Activated T-cell treated with anti-CD3 and anti-CD28 coated beads, Interleukin-2, amount 50 U/mL, for 72 hours (primary cell): ENCODE data around the gene PPP2R3C. TPM values are rescaled to one million over a fixed set of nuclear protein-coding genes. Genes with fewer than 3 reads are reported as not detected.
A peak's percentile ranks its signal among the peaks of the same experiment; 100 is the strongest.
"Not testable (repeated sequence)": the region's sequence is repeated elsewhere in the genome, so short reads cannot be mapped to it uniquely, and the experiment has no call there.

ENCODE experiments used
- ATAC-seq, 2 donors: fragments of 150-1000 bp; cut with Tn5 transposase; replicated peaks in 1 of 2; 2 replicates each; pipeline ENCODE4 v1.10.0; 2021; ENCODE audit warnings: moderate library complexity in 2 of 2, mild to moderate bottlenecking in 1 of 2
- DNase-seq, 2 donors: peaks; one replicate each; pipeline ENCODE4 v3.0.0; 2021 to 2022; ENCODE audit warnings: mixed read lengths in 1 of 2
- H3K27ac Mint-ChIP-seq: one replicate; pipeline ENCODE4 v1.8.0; 2022; ENCODE audit warnings: mild to moderate bottlenecking, moderate library complexity, mixed read lengths
- H3K27me3 Mint-ChIP-seq: one replicate; pipeline ENCODE4 v1.8.0; 2022; ENCODE audit warnings: low read depth, mixed read lengths
- H3K36me3 Mint-ChIP-seq, 2 donors: one replicate each; pipeline ENCODE4 v1.8.0; 2022; ENCODE audit warnings: mixed read lengths in 2 of 2, mild to moderate bottlenecking in 1 of 2; ENCODE audit not compliant: insufficient read depth in 2 of 2
- H3K4me1 Mint-ChIP-seq: one replicate; pipeline ENCODE4 v1.8.0; 2022; ENCODE audit warnings: low read depth, mixed read lengths
- H3K4me3 Mint-ChIP-seq, 2 donors: one replicate each; pipeline ENCODE4 v1.8.0; 2022; ENCODE audit warnings: mild to moderate bottlenecking in 2 of 2, mixed read lengths in 2 of 2, moderate library complexity in 2 of 2
- H3K9me3 Mint-ChIP-seq, 2 donors: one replicate each; pipeline ENCODE4 v1.8.0; 2022; ENCODE audit warnings: mixed read lengths in 2 of 2
- total RNA-seq, 2 donors: library from RNA; stranded (reverse); gene quantifications; one replicate each; pipeline ENCODE4 v1.2.3, GENCODE V29; 2022

Gene PPP2R3C
- total RNA-seq, 2 donors from 2014 or later = 66.5 to 83.7 TPM

DNA sequence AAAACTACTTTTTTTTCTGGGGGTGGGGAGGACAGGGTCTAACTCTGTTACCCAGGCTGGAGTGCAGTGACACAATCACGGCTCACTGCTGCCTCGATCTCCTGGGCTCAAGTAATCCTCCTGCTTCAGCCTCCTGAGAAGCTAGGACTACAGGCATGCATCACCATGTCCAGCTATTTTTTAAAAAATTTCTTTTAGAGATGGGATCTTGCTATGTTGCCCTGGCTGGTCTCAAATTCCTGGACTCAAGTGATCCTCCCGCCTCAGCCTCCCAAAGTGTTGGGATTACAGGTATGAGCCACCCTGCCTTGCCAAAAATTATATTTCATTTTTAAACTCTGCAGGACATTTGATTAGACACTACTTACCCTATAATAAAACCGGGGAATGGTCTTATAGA lies 5.5 kb downstream of the PPP2R3C start:
- H3K4me1 Mint-ChIP-seq = peaks cover 42% of the 10 kb centered on the region
- no peak overlapping the region for H3K4me3 Mint-ChIP-seq
- peaks cover 13 to 28% of the 10 kb centered on the region in 2 donors for H3K36me3 Mint-ChIP-seq
- no peaks in the 10 kb centered on the region for H3K9me3 Mint-ChIP-seq
- no peak for DNase-seq
- ATAC-seq = no peak
- H3K27ac Mint-ChIP-seq = no peak overlapping the region
- H3K27me3 Mint-ChIP-seq = no peaks in the 10 kb centered on the region

- peaks cover 11 to 30% of the 10 kb centered on the region in 2 donors for H3K36me3 Mint-ChIP-seq
- peak overlapping the region; percentile 65 for H3K27ac Mint-ChIP-seq
- ATAC-seq (no peak), DNase-seq (no peak)
- H3K27me3 Mint-ChIP-seq = no peaks in the 10 kb centered on the region
- H3K9me3 Mint-ChIP-seq = no peaks in the 10 kb centered on the region
- H3K4me1 Mint-ChIP-seq = peaks cover 23% of the 10 kb centered on the region
- no peak overlapping the region for H3K4me3 Mint-ChIP-seq
Observed at GRCh38 chr14:35114036-35114435, 7.8 kb downstream of the PPP2R3C start.

DNA sequence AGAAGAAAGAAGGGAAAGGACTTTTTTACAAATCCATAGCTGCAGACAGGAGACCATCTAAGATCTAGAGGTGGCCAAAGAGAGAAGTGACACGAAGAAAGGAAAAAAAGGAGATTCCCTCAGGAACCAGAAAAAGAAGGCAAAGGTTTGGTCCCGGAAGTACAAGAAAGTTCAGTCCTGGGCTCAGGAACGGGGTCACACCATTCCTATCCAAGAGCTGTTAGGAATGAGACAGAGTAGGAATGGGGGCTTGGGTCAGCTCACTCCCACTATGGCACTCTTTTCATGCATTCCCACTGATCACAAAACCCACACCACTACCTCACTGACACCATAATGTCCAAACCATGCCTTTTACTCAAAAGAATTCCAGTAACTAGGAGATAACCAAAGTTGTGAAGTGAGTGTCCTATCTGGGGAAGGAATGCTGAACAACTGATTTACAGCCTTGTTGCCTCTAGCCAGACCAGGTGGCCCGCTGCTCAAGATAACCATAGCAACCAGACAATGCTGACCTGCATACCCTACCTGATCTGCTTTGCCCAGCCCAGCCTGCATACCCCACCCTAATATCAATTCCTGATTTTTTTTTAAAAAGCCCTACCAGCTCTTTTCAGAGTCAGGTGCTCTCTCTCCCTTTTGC lies 8.4 kb downstream of the PPP2R3C start:
- no peak for DNase-seq
- H3K4me1 Mint-ChIP-seq = peaks cover 17% of the 10 kb centered on the region
- peaks cover 11 to 30% of the 10 kb centered on the region in 2 donors for H3K36me3 Mint-ChIP-seq
- ATAC-seq = no peak
- no peaks in the 10 kb centered on the region for H3K9me3 Mint-ChIP-seq
- no peaks in the 10 kb centered on the region for H3K27me3 Mint-ChIP-seq
- H3K27ac Mint-ChIP-seq = peak overlapping the region; percentile 65
- no peak overlapping the region for H3K4me3 Mint-ChIP-seq

DNA sequence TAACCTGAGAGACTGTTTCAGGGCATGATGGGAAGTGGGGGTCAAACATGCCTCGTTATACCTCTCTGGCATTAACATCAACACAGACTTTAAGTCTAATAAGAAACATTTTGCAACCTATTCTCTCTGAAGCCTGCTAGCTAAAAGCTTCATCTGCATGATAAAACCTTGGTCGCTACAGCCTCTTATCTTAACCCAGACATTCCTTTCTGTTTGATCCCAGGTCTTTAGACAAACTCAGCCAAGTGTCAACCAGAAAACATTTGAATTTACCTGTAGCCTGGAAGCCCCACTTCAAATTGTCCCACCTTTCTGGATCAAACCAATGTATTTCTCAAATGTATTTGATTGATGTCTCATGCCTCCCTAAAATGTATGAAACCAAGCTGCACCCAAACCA lies 9.1 kb downstream of the PPP2R3C start:
- Mint-ChIP-seq H3K4me3 (no peak overlapping the region), H3K27me3 (no peaks in the 10 kb centered on the region), H3K9me3 (no peaks in the 10 kb centered on the region), H3K4me1 (peaks cover 9% of the 10 kb centered on the region), H3K27ac (no peak overlapping the region), H3K36me3 (peaks cover 11 to 30% of the 10 kb centered on the region in 2 donors)
- ATAC-seq = no peak
- DNase-seq = no peak

GRCh38 chr14:35107866-35108265 lies 13.9 kb downstream of the PPP2R3C start:
- Mint-ChIP-seq H3K36me3 (peaks cover 2 to 29% of the 10 kb centered on the region in 2 donors), H3K4me1 (no peaks in the 10 kb centered on the region), H3K27ac (no peak overlapping the region), H3K4me3 (no peak overlapping the region), H3K27me3 (no peaks in the 10 kb centered on the region), H3K9me3 (no peaks in the 10 kb centered on the region)
- ATAC-seq (no peak), DNase-seq (no peak)

DNA sequence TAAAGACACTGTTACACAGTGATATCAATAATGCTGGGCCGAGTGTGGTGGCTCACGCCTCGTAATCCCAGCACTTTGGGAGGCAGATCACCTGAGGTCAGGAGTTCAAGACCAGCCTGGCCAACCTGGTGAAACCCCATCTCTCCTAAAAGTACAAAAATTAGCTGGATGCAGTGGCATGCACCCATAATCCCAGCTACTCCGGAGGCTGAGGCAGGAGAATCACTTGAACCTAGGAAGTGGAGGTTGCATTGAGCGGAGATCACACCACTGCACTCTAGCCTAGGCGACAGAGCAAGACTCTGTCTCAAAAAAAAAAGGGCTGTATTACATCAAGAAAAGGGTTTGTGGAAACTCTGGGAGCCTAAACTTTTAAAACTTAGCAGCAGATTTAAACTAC lies 27.1 kb downstream of the PPP2R3C start:
- peaks cover 0 to 25% of the 10 kb centered on the region in 2 donors for H3K36me3 Mint-ChIP-seq
- not testable (repeated sequence) for H3K4me3 Mint-ChIP-seq, H3K27me3 Mint-ChIP-seq, H3K9me3 Mint-ChIP-seq, DNase-seq, H3K4me1 Mint-ChIP-seq, ATAC-seq
- H3K27ac Mint-ChIP-seq = peak overlapping the region; percentile 38

DNA sequence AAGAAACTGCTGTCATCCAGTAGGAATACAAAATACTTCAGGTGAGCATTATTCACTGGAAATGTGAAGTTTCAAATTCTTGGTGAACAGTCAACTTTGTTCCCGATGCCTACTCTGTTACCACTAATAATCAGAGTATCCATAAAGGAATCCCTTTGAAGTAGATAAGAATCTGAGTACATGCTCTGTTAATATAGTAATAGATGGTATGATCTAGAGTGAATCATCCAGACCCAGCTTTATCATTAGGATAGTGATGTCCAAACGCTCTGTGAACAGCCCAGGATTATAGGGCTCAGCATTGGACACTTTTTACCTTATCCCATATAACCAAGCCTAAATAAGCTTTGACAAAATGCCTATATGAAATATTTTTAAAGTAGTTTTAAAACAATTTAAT lies 33.3 kb downstream of the PPP2R3C start:
- Mint-ChIP-seq H3K27me3 (no peaks in the 10 kb centered on the region), H3K36me3 (peaks cover 7 to 30% of the 10 kb centered on the region in 2 donors), H3K4me3 (no peak overlapping the region), H3K9me3 (no peaks in the 10 kb centered on the region), H3K27ac (peak overlapping the region; percentile 11), H3K4me1 (no peaks in the 10 kb centered on the region)
- DNase-seq = no peak
- ATAC-seq = no peak

GRCh38 chr14:35085441-35085840 lies 36.3 kb downstream of the PPP2R3C start:
- DNase-seq (no peak), ATAC-seq (no peak)
- H3K9me3 Mint-ChIP-seq = no peaks in the 10 kb centered on the region
- H3K27ac Mint-ChIP-seq = no peak overlapping the region
- H3K36me3 Mint-ChIP-seq = peaks cover 8 to 19% of the 10 kb centered on the region in 2 donors
- no peaks in the 10 kb centered on the region for H3K27me3 Mint-ChIP-seq
- no peaks in the 10 kb centered on the region for H3K4me1 Mint-ChIP-seq
- H3K4me3 Mint-ChIP-seq = no peak overlapping the region

DNA sequence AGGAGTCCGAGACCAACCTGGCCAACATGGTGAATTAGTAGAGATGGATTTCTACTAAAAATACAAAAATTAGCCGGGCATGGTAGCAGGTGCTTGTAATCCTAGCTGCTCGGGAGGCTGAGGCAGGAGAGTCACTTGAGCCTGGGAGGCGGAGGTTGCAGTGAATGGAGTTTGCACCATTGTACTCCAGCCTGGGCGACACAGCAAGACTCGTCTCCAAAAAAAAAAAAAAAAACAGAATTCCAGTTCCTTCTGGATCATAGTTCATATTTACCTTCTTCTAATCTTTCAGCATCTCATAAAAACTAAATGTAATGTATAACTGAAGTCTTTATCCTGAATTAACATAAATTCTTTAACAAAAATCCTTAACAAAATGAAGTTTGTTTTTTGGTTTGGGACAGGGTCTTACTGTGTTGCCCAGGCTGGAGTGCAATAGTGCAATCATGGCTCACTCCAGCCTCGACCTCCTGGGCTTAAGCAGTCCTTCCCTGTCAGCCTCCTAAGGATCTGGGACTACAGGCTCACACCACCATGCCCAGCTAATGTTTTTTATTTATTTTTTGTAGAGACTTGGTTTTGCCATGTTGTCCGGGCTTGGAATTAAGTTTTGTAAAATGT lies 38.1 kb downstream of the PPP2R3C start:
- ATAC-seq = no peak
- H3K27me3 Mint-ChIP-seq = no peaks in the 10 kb centered on the region
- no peaks in the 10 kb centered on the region for H3K9me3 Mint-ChIP-seq
- no peak overlapping the region for H3K27ac Mint-ChIP-seq
- no peaks in the 10 kb centered on the region for H3K4me1 Mint-ChIP-seq
- no peak for DNase-seq
- peaks cover 8 to 19% of the 10 kb centered on the region in 2 donors for H3K36me3 Mint-ChIP-seq
- no peak overlapping the region for H3K4me3 Mint-ChIP-seq

- ATAC-seq = no peak
- peaks cover 3 to 5% of the 10 kb centered on the region in 2 donors for H3K36me3 Mint-ChIP-seq
- H3K27ac Mint-ChIP-seq = no peak overlapping the region
- no peaks in the 10 kb centered on the region for H3K9me3 Mint-ChIP-seq
- no peak overlapping the region for H3K4me3 Mint-ChIP-seq
- DNase-seq = no peak
- no peaks in the 10 kb centered on the region for H3K27me3 Mint-ChIP-seq
- H3K4me1 Mint-ChIP-seq = no peaks in the 10 kb centered on the region
Observed at GRCh38 chr14:35079742-35080141, 42.0 kb downstream of the PPP2R3C start.

GRCh38 chr14:35078082-35078481 lies 43.7 kb downstream of the PPP2R3C start:
- Mint-ChIP-seq H3K4me1 (no peaks in the 10 kb centered on the region), H3K27ac (no peak overlapping the region), H3K4me3 (no peak overlapping the region), H3K9me3 (no peaks in the 10 kb centered on the region), H3K36me3 (peaks cover 3 to 5% of the 10 kb centered on the region in 2 donors), H3K27me3 (no peaks in the 10 kb centered on the region)
- no peak for DNase-seq
- ATAC-seq = no peak

DNA sequence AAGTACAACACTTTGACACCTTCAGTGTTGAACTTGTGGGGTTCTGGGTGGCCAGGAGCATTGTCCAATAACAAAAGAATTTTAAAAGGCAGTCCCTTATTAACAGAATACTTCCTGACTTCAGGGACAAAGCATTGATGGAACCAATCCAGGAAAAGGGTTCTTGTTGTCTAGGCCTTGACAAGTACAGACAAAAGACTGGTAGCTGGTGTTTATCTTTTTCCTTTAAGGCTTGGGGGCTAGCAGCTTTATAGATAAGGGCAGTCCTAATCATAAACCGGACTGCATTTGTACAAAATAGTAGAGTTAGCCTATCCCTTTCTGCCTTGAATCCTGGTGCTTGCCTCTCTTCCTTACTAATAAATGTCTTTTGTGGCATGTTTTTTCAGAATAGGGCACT lies 48.3 kb downstream of the PPP2R3C start:
- ATAC-seq = no peak
- Mint-ChIP-seq H3K9me3 (no peaks in the 10 kb centered on the region), H3K4me1 (no peaks in the 10 kb centered on the region), H3K27ac (no peak overlapping the region), H3K27me3 (no peaks in the 10 kb centered on the region), H3K36me3 (peaks cover 4% of the 10 kb centered on the region in 2 donors), H3K4me3 (no peak overlapping the region)
- DNase-seq = no peak

GRCh38 chr14:35072226-35072625 lies 49.6 kb downstream of the PPP2R3C start:
- ATAC-seq (no peak), DNase-seq (no peak)
- Mint-ChIP-seq H3K4me1 (no peaks in the 10 kb centered on the region), H3K27me3 (no peaks in the 10 kb centered on the region), H3K36me3 (peaks cover 4 to 6% of the 10 kb centered on the region in 2 donors), H3K4me3 (no peak overlapping the region), H3K27ac (no peak overlapping the region), H3K9me3 (no peaks in the 10 kb centered on the region)
